GM18498 (cell line): ENCODE results near the gene NGDN.

Source experiments
- ATAC-seq: cut with Tn5 transposase; IDR thresholded peaks from one replicate; pipeline ENCODE4 v1.9.1; 2021; ENCODE audit warnings: mild to moderate bottlenecking, moderate library complexity; ENCODE audit not compliant: unreplicated experiment

The NGDN gene

DNA sequence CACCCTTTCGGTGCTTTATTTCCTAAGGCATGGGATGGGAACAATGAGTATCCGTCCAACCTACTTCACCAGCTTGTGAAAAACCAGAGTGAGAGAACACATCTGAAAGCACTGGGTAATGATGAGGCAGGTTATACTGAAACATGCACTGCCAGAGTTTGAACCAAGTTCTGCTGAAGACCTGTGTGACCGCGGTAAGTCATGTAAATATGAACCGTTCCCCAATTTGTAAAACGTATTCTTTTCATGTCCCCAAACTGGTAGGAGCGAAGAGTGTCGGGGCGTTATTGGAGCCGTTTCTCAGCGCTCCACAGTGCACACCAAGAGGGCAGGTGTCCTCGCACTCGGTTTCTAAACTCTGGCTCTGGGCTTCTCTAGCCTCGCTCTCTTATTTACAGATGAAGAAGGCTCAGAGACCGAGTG lies 788 bp upstream of the NGDN start:
- ATAC-seq = peak; percentile 3

DNA sequence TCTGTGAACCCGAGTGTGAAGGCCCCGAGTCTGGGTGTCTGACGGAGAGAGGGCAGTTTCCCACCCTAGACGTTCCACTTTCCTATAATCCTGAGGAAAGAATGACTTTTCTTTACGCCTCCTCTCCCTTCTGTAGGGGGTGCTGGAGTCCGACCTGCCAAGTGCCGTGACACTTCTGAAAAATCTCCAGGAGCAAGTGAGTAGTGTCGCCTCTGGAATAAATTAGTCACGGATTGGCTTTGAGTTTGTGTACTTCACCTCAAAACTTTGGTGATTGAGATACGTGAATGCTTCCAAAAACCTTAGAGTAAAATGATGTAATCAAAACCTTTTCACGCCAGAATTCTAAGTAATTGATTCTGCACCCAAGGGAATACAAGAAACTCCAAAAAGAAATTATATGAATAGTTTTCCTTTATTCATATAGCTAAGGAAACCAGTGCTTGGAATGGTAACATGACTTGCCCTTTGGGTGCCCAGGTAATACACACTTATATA lies 452 bp downstream of the NGDN start:
- ATAC-seq = no peak

DNA sequence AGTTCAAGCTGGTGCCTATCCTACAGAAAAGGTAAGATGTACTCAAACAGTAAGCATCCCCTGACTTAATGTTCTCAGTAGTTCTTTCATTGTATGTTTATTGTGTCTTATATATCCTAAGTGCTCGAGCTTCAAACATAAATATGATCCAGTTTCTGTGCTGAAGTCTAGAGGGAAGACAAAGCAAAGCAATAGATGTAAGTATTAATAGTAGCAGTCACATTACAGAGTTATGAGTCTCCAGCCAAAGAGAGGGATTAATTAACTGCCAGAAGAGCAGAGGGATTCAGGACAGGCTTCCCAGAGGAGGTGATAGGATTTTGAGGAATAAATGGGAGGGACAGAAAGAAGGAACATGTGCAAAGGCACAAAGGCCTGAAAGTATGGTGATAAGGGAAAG lies 1.4 kb downstream of the NGDN start:
- ATAC-seq = no peak

DNA sequence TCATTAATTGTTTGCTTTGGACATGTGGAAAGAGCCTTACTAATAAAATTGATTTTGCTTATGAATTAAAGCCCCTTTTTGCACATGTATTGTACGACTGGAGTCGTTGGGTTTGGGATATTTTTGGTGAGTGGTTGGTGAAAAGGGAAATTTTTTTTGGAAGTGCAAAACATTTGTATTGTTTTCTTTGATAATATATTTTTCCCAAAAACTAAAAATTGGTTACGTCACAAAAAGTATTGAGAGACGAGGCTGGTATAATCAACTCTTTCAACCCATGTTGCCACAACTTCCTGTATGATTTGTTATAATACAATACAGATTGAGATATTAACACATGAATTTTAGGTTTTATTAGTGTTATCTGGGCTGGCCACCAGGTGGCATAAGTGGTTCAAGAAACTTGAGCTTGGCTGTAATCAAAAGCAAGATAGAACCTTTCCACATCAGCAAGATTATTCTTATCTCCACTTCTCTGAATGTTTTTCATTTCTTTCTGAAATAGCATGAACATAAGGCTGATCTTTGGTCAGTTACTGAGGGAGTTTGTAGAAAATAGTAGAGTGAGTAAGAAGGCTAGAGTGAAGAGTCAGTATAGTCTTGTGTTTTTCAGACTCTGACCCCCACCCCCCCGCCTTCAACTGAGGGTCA lies 8.7 kb downstream of the NGDN start:
- no peak for ATAC-seq

DNA sequence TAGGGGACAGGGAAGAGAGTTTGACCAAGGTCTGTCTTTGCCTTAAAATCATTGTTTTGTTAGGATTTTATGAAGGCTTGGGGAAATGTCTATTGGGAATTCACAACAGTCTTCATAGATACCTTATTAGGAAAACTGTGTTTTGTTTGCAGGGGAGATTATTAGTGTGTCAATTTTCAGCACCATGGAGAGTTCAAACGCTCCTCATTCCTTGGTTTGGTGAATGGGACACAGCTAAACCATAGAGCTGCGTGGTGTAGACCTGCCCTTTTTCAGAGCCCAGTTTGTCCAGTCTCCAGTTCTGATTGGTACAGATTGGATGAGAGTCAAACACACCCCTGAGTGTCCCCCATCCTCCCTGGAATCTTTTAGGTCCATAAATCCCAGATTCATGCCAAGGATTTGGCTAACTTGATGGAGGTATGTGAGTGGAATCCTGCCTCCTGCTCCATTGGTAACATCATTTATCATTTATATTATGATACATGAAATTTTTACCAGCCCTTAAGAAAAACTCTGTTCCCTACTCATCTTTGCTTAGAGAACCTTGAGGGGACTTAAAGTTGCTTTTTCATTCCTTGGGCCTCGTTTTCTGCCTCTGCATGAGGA lies 12.0 kb downstream of the NGDN start:
- ATAC-seq = no peak

DNA sequence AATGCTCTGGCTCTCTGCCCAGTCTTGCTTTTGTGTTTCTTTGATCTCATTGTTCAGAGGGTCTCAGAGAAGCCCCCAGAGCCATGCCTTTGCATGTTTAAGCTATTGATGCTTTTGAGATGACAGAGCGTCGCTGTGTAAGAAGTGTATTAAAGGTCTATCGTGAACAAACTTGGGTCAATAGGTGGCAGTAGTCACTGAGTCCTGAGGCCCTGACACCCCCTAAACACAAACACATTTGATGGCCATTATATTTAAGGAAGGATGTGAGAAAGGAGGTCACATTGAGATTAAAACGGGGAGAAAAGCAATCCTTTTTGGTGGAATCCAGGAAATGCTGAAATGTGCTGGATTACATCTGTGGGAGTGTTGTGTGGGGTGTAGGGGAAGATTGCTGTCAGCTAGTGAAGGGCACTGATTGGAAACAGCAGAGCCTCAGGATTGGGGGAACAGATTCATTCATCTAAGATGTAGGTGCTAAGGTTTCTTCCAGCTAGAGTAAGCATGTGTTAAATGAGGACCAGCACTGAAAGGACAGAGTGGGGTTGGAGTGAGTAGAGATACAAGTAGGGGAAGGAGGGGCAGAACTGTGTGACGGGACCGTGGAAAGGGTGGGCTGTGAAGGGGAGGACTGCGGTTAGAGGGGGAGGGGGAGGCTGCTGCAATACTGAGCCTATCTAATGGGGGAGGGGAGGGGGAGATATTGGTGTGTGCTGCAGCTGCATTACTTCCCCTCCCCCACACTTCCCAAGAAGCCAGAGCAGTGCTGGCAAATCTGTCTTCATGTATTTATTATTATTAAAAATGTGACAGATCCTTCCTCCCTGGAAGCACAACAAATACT lies 12.7 kb downstream of the NGDN start:
- no peak for ATAC-seq

DNA sequence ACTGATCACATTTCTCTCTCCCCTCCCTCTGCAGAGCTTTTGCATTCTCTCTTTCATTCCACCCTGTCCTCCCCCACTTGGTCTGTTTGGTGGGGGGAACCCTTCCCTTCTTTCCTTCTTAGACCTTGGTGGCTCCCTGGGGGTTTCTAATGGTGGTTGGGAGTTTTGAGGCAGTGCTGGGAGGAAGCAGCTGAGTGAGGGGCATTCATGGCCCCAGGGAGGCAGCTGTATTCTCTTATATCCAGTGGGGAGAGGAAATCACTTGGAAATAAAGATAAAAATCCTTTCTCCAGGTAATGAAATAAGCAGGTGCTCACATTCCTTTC lies 13.3 kb downstream of the NGDN start:
- no peak for ATAC-seq

DNA sequence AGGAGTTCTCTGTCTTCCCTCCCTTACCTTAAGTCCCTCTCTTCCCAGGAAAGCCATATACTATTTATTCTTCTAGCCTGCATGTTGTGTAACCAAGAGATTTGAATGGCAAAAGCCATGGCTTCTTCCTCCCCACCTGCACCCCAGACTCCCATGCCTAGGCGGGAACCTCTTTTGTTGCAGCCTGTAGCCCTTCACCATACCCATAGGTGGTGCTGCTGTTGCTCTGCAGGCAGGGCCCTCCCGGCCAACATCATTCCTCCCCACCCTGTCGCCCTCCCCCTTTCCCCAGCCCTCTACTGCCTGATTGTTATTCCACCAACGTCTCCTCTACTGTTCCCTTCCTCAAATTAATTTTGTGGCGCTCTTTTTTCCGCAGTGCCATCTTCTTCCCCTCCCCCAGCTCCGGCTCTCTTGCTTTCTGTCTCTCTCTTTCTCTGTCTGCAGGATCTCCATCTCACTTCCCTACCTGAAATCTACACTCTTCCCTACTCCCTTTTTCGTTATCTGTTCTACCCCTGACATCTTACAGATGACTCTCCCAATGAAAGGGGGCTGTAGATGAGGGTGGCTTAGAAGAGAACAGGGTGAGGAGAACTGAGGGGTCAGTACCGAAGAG lies 13.8 kb downstream of the NGDN start:
- no peak for ATAC-seq

DNA sequence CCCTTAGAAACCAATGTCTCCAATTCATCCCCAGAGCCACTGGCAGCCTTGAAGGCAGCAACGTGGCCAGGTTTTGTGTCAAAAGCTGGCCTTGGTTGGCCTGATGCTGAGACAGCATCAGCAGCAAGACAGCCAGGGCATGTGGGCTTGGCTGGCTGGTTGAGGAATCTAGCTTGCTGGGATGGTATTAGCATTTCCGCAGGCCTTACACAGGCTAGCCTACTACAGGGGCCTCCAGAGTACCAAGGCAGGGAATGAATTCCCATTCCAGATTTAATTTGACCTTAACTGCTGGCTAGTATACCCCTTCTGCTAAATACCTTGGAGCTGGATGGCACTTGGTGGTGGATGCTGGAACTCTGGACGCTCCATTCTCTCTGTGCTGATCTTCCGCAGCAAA lies 15.8 kb downstream of the NGDN start:
- no peak for ATAC-seq

DNA sequence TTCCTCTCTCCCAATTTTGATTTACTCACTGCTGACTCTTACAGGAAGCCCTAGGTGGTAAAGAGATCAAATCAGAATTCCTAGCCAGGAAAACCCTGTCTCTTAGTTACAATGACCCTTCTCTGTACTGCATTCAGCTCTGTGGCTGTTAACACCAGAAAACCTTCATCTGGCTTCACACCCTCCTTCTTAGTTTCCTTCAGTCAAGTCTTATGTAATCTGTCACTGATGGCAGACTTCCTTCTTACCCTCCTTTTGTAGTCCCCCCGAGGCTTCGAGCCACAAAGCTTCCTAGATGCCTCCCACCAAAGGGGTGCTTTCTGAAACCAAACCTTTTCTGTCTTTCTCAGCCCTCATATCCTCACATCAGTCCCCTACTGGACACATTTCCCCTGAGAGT lies 16.5 kb downstream of the NGDN start:
- no peak for ATAC-seq

DNA sequence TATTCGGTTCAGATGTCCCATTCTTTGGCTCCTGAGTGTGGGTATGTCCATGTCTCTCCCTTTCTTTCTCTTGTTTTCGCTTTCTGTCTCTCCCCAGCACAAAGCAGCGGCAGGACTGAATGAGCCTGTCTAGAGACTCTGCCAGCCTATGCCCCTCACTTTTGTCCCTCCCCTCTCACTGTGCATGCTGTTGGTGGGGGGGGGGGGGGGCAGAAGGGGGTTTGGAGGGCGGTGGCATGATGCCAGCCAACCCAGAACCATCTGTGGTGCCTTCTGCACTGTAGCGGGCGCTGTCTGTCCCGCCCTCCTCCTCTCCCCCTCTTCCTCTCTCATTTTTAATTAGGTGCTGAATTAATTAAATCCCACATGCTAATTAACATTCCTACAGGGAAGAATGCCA lies 17.7 kb downstream of the NGDN start:
- no peak for ATAC-seq

DNA sequence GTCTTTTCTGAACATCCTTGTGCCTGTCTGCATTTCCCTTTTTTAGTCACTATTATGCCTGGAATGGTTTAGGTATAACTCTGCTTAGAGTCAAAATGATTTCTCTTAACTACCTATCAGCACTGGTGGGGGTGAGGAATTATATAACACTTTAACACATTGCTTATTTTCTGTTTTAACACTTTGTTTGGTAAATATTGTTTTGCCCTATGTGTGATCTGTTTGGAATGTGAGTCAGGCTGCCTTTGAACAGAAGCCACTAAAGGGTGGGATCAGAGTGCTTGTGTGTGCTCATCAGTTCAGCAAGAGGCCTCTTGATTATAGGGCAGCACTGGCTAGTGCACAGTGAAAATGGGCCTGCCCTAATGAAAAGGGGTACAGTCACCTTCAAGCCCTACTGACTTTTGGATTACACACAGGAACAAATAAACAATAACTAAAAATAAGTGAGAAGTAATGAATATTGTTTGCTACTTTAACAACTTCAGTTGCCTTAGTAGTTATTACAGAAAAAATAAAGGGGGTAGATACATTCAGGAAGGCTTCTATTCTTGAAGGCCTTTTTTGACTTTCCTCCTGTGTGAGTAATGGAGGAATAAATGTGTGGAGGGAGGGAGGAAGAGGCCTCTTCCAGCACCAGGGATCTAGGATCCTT lies 23.2 kb downstream of the NGDN start:
- no peak for ATAC-seq

DNA sequence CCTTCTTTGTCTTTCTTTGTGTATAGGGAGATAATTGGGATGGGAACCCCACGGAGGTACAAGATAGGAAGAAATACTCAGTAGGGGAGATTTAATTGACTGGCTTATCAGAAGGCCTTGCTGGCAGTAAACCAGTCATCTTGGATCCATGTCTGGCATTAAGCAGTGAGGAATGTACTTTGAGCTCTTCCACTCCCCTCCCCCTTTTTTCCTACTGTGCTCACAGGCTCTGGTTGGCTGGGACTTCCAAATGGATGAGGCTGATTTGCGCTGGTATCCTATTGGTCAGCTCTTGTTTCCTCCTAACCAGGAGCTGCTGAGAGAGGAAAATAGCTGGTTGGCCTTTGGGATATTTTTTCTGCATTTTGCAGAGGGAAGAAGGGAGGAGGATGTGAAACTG lies 24.7 kb downstream of the NGDN start:
- no peak for ATAC-seq

DNA sequence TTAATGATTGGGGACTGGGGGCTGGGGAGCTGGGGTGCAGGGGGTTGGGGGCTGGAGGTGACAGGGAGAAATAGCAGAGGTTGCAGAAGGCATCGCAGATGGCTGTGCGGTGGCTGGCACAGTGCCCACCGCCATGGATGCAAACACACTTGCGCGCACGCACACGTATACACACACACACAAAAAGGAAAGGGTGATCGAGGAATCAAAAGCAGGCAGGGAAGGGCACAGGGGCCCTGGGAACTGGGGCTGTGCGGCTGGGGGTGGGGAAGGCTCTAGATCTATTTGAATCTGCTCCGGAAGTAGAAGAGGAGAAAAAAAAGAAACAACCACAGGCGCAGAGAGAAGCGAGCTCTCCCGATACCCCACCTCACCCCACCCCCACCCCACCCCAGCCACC lies 42.7 kb downstream of the NGDN start:
- ATAC-seq = no peak

DNA sequence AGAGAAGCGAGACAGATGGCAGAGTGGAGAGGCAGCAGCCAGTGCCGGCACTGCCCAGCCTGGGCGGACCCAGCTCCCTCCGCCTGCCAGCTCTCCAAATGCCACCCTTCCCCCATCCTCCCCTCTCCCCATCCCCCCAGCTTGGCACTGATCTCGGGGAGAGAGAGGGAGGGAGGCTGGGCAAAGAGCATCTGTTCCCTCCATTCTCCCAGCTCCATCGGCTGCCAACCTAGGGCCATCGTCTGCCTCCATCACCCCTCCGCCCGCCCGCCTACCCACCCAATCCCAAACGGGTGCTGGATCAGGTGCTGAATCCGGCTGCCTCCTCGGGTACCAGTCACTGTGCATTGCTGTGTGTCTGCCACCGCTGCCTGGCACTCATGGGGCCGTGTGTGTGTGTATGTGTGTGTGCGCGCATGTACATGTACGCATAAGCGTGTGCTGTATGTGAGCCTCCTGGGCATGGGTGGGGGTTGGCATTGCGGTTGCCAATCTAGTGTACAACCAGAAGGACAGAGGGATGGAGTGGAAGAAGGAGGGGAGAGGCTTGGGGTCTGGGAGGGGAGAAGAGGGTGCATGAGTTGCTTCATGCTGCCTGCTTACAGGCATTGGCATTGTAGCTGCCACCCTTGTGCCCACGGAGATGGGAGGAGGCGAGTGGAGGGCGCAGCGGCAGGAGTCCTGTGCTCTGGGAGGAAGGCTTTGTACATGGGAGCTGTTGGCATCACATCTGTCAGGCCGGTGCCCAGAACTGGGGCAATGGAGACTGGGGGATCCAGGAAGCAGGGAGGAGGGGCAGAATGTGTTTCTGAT lies 43.7 kb downstream of the NGDN start:
- no peak for ATAC-seq

DNA sequence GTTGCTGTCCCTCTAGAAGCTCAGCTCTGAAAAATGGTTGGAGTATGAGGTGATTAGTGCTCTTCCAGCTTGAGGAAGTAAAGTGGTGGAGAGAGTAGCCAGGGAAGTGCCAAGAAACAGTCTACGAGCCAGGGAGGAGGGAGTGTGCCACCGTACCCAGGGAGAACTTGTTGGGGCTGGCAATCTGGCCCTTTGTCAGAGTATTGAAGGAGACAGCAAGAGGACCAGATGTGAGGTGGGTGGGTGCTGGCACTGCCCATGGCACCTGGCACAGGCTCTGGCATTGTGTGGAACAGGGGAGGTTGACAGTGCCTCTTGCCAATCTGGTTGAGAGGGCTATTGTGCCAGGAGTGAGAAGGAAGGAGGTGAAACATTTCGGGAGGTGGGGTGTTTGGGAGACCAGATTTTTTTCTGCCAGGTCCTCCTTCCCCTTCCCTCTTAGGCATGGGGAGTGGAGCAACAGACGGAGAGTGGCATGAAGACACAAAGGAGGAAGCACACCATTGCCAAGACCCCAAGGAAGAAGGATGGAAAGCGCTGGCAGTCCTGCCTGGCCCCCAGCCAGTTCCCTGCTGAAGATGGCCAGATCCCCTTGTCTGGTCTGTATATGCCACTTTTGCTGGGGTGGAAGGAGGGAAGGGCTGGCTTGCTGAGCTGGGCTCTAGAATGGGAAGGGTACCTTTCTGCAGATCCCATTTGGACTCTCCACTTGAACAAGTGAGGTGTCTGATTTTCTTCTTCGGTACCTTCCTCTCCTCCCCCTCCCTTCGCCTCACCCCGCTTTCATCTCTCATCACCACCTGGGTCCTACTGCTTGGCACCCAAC lies 44.5 kb downstream of the NGDN start:
- ATAC-seq = no peak

DNA sequence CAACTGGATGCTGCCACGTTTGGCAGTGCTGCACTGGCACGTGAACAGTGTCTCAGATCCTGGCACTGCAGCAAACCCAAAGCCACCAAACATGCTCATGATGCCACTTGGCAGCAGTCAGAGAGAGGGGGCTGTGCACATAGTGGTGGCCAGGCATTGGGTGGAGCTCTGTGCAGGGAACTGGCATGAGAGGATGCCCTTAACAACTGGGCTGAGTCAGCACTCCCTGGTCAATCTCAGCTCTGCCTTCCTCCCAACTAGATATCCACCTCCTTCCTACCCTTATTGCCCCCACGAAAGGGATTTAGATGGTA lies 45.1 kb downstream of the NGDN start:
- ATAC-seq = no peak

DNA sequence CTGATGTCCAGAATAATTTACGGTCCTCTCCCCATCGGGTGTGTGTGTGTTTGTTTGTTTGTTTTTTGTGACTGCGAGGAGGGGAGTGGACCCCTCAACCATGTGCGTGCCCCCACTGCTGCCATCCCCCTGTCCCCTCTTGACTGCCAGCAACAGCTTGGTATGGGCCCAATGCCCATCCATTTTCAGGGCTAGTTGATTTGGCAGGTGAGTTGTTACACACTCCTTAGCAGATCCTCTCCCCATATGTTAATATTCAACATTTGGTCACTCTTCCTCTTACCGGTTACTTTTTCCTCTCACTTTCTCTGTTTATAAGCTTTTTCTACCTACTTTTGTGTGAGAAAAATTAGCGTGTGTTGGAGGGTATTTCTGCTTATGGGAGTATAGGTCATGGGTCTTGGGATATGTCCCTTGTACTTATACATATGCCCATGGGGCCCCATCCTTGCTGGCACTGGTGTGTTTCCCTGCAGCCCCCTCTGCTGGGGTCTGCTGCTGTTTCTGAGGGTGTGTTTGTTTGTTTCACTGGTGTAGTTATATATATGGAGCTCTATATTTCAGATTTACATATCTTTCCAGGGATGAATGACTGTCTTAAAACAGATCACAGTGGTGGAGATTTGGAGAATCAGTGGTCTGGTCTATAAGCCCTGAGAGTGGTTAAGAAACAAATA lies 48.3 kb downstream of the NGDN start:
- ATAC-seq = no peak

DNA sequence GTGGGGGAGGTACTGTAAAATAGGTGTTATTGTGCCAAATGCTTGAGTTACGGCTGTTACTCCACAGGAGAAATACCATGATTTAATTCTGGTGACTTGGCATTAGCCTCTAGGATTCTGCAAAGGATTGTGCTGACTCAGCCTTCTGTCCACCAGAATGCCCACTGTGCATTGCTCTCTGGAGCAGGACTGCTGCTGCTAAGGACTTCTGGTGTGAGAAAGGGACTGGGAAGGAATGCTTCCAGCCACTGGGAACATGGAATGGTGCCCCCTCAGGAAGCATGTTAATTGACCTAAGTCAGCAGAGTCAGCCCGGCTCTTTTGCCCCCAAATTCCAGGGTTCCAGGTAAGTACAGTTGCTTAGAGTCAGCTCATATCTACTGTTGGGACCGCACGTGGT lies 49.2 kb downstream of the NGDN start:
- no peak for ATAC-seq
